SU-DHL-6 (cell line): ENCODE data around the gene NRXN2.

Source experiments
- H2AFZ ChIP-seq: fragments of 200-600 bp; sonication (generic); 2 replicates; pipeline ENCODE4 v1.6.1; 2014; ENCODE audit warnings: low read depth, mild to moderate bottlenecking, moderate library complexity, mixed read lengths, antibody characterized with exemption, low read length; ENCODE audit not compliant: severe bottlenecking
- H3F3A ChIP-seq: fragments of 200-600 bp; shearing (Covaris generic); 2 replicates; pipeline ENCODE4 v1.6.0; 2016; ENCODE audit warnings: antibody characterized with exemption, mild to moderate bottlenecking; ENCODE audit not compliant: insufficient read depth
- H3K27ac ChIP-seq: fragments of 200-600 bp; sonication (generic); 2 replicates; pipeline ENCODE4 v1.5.1; 2016; ENCODE audit warnings: low read depth, mild to moderate bottlenecking, low read length, moderate library complexity, mixed read lengths
- H3K27me3 ChIP-seq: fragments of 200-600 bp; sonication (generic), shearing (Covaris generic); 2 replicates; pipeline ENCODE4 v1.6.0; 2014; ENCODE audit warnings: mild to moderate bottlenecking, low read length
- H3K36me3 ChIP-seq: fragments of 200-600 bp; sonication (generic); 2 replicates; pipeline ENCODE4 v1.6.1; 2014; ENCODE audit warnings: mild to moderate bottlenecking, low read length, mixed read lengths
- H3K4me2 ChIP-seq: fragments of 300-600, 200-600 bp; shearing (Covaris generic), sonication (generic); 2 replicates; pipeline ENCODE4 v1.6.0; 2014; ENCODE audit warnings: low read length, low read depth, mild to moderate bottlenecking; ENCODE audit not compliant: poor library complexity, severe bottlenecking
- H3K4me3 ChIP-seq: fragments of 200-600 bp; sonication (generic); 2 replicates; pipeline ENCODE4 v1.5.1; 2014; ENCODE audit warnings: antibody characterized with exemption, low read length, mild to moderate bottlenecking, mixed read lengths; ENCODE audit not compliant: insufficient read depth, poor library complexity, severe bottlenecking
- H3K79me2 ChIP-seq: fragments of 200-600 bp; sonication (generic); 2 replicates; pipeline ENCODE4 v1.6.1; 2014; ENCODE audit warnings: mild to moderate bottlenecking, low read length, moderate library complexity; ENCODE audit not compliant: insufficient read depth
- H3K9ac ChIP-seq: fragments of 200-600 bp; sonication (generic); 2 replicates; pipeline ENCODE4 v1.7.0; 2014; ENCODE audit warnings: mild to moderate bottlenecking, low read length
- H3K9me2 ChIP-seq: fragments of 200-600 bp; sonication (generic); replicated peaks from 2 replicates; pipeline ENCODE4 v1.6.1; 2014; ENCODE audit warnings: low read length; ENCODE audit not compliant: insufficient read depth
- H3K9me3 ChIP-seq: fragments of 200-600 bp; sonication (generic); 2 replicates; pipeline ENCODE4 v1.6.1; 2014; ENCODE audit warnings: low read length, mixed read lengths; ENCODE audit not compliant: insufficient read depth
- H4K20me1 ChIP-seq: fragments of 200-600 bp; sonication (generic); 2 replicates; pipeline ENCODE4 v1.6.1; 2014; ENCODE audit warnings: low read depth, mild to moderate bottlenecking, antibody characterized with exemption, low read length, moderate library complexity, mixed read lengths
- CTCF ChIP-seq: fragments of 200-600 bp; sonication (generic); IDR thresholded peaks from one replicate; pipeline ENCODE4 v1.5.1; 2017; ENCODE audit warnings: antibody characterized with exemption, mild to moderate bottlenecking, low read length, moderate library complexity; ENCODE audit not compliant: insufficient read depth, poor library complexity, severe bottlenecking
- EZH2phosphoT487 ChIP-seq: fragments of 200-600 bp; sonication (generic), shearing (Covaris generic); conservative IDR thresholded peaks from 2 replicates; pipeline ENCODE4 v1.6.1; 2018; ENCODE audit warnings: mild to moderate bottlenecking, antibody characterized with exemption, low read length, moderate library complexity, mixed read lengths

Gene NRXN2

GRCh38 chr11:64731601-64732000, 8.6 kb upstream of the NRXN2 start:
- Histone ChIP-seq H2AFZ (no peak overlapping the region), H3K4me3 (no peak overlapping the region), H3K4me2 (no peak overlapping the region), H3F3A (no peaks in the 10 kb centered on the region), H3K9me3 (no peaks in the 10 kb centered on the region), H3K79me2 (no peaks in the 10 kb centered on the region), H4K20me1 (no peaks in the 10 kb centered on the region), H3K36me3 (no peaks in the 10 kb centered on the region), H3K27ac (no peak overlapping the region), H3K9me2 (no peaks in the 10 kb centered on the region), H3K9ac (no peak overlapping the region), H3K27me3 (no peaks in the 10 kb centered on the region)
- no peak for TF ChIP-seq CTCF
- no peak for TF ChIP-seq EZH2phosphoT487

GRCh38 chr11:64729851-64730382, 6.9 kb upstream of the NRXN2 start:
- TF ChIP-seq CTCF: no peak
- H3K4me3 ChIP-seq: no peak overlapping the region
- H3K79me2 ChIP-seq: no peaks in the 10 kb centered on the region
- no peak overlapping the region for H2AFZ ChIP-seq
- no peaks in the 10 kb centered on the region for H3K36me3 ChIP-seq
- H3K9me2 ChIP-seq: no peaks in the 10 kb centered on the region
- H3K4me2 ChIP-seq: no peak overlapping the region
- H4K20me1 ChIP-seq: no peaks in the 10 kb centered on the region
- H3F3A ChIP-seq: no peaks in the 10 kb centered on the region
- no peaks in the 10 kb centered on the region for H3K27me3 ChIP-seq
- H3K9me3 ChIP-seq: no peaks in the 10 kb centered on the region
- H3K9ac ChIP-seq: no peak overlapping the region
- H3K27ac ChIP-seq: no peak overlapping the region

- Histone ChIP-seq H3K27me3 (no peaks in the 10 kb centered on the region), H2AFZ (no peak overlapping the region), H3K9ac (no peak overlapping the region), H3K9me3 (no peaks in the 10 kb centered on the region), H4K20me1 (no peaks in the 10 kb centered on the region), H3K4me2 (no peak overlapping the region), H3K9me2 (no peaks in the 10 kb centered on the region), H3K36me3 (no peaks in the 10 kb centered on the region), H3K27ac (no peak overlapping the region), H3K4me3 (no peak overlapping the region), H3F3A (no peaks in the 10 kb centered on the region), H3K79me2 (no peaks in the 10 kb centered on the region)
- no peak for TF ChIP-seq CTCF
- TF ChIP-seq EZH2phosphoT487: no peak
Measured at GRCh38 chr11:64728757-64729365, 5.9 kb upstream of the NRXN2 start.
